Neural cell (in vitro differentiated cells): Measurements from ENCODE around the gene SUN1. TPM values are rescaled to one million over a fixed set of nuclear protein-coding genes. Genes with fewer than 3 reads are reported as not detected.

Source experiments
- H2AFZ ChIP-seq: fragments of 200-600, 300-800 bp; sonication (generic), shearing (Covaris generic); 2 replicates; pipeline ENCODE4 v1.6.0; 2014; ENCODE audit warnings: low read depth, mild to moderate bottlenecking, antibody characterized with exemption, low read length, moderate library complexity
- H3F3A ChIP-seq: fragments of 200-600 bp; shearing (Covaris generic); 2 replicates; pipeline ENCODE4 v1.6.1; 2016; ENCODE audit warnings: mild to moderate bottlenecking, moderate library complexity, mixed read lengths, antibody characterized with exemption, low read length; ENCODE audit not compliant: insufficient read depth, poor library complexity, severe bottlenecking
- H3K27ac ChIP-seq: fragments of 200-600, 300-800 bp; sonication (generic), shearing (Covaris generic); 2 replicates; pipeline ENCODE4 v1.5.1; 2014; ENCODE audit warnings: mild to moderate bottlenecking, low read length, moderate library complexity
- H3K27me3 ChIP-seq: fragments of 300-800, 200-600 bp; sonication (generic), shearing (Covaris generic); 2 replicates; pipeline ENCODE4 v1.6.0; 2014; ENCODE audit warnings: mild to moderate bottlenecking, low read depth, low read length, moderate library complexity; ENCODE audit not compliant: insufficient read depth
- H3K36me3 ChIP-seq: fragments of 300-800, 200-600 bp; sonication (generic), shearing (Covaris generic); 2 replicates; pipeline ENCODE4 v1.5.1; 2014; ENCODE audit warnings: mild to moderate bottlenecking, antibody characterized with exemption, low read length, moderate library complexity; ENCODE audit not compliant: insufficient read depth
- H3K4me2 ChIP-seq: fragments of 300-800, 200-600 bp; sonication (generic), shearing (Covaris generic); 2 replicates; pipeline ENCODE4 v1.6.0; 2014; ENCODE audit warnings: mild to moderate bottlenecking, low read length
- H3K4me3 ChIP-seq: fragments of 300-800, 200-600 bp; sonication (generic), shearing (Covaris generic); 2 replicates; pipeline ENCODE4 v1.5.1; 2014; ENCODE audit warnings: mild to moderate bottlenecking, low read length, moderate library complexity
- H3K79me2 ChIP-seq: fragments of 200-600 bp; shearing (Covaris generic); replicated peaks from 2 replicates; pipeline ENCODE4 v1.6.0; 2014; ENCODE audit warnings: mild to moderate bottlenecking, low read length, moderate library complexity; ENCODE audit not compliant: insufficient read depth
- H3K9ac ChIP-seq: fragments of 300-800, 200-600 bp; sonication (generic), shearing (Covaris generic); 2 replicates; pipeline ENCODE4 v1.6.1; 2016; ENCODE audit warnings: mild to moderate bottlenecking, low read length, mixed read lengths
- H3K9me2 ChIP-seq: fragments of 200-600 bp; shearing (Covaris generic); 2 replicates; pipeline ENCODE4 v1.6.1; 2016; ENCODE audit warnings: mild to moderate bottlenecking, low read length, mixed read lengths; ENCODE audit not compliant: insufficient read depth
- H3K9me3 ChIP-seq: fragments of 200-600, 300-800 bp; sonication (generic), shearing (Covaris generic); 2 replicates; pipeline ENCODE4 v1.6.1; 2016; ENCODE audit warnings: mild to moderate bottlenecking, mixed run types, low read length, moderate library complexity, mixed read lengths
- H4K20me1 ChIP-seq: fragments of 200-600 bp; shearing (Covaris generic); 2 replicates; pipeline ENCODE4 v1.6.1; 2016; ENCODE audit warnings: mild to moderate bottlenecking, mixed run types; ENCODE audit not compliant: insufficient read depth
- CTCF ChIP-seq: fragments of 450-650 bp; IDR thresholded peaks from 2 replicates; pipeline ENCODE4 v1.5.1; 2014; ENCODE audit warnings: antibody characterized with exemption, mild to moderate bottlenecking, moderate library complexity; ENCODE audit not compliant: poor library complexity, severe bottlenecking
- EP300 ChIP-seq: fragments of 450-650 bp; conservative IDR thresholded peaks from 2 replicates; pipeline ENCODE4 v1.6.1; 2014; ENCODE audit warnings: antibody characterized with exemption, mild to moderate bottlenecking, moderate library complexity; ENCODE audit not compliant: poor library complexity, severe bottlenecking
- EZH2 ChIP-seq: fragments of 200-600, 300-800 bp; shearing (Covaris generic), sonication (generic); IDR thresholded peaks from 2 replicates; pipeline ENCODE4 v1.6.1; 2014; ENCODE audit warnings: antibody characterized with exemption, low read length, borderline replicate concordance, mild to moderate bottlenecking; ENCODE audit not compliant: insufficient read depth, poor library complexity, severe bottlenecking
- MXI1 ChIP-seq: fragments of 450-650 bp; conservative IDR thresholded peaks from 2 replicates; pipeline ENCODE4 v1.6.1; 2014; ENCODE audit warnings: antibody characterized with exemption, mild to moderate bottlenecking; ENCODE audit not compliant: poor library complexity, severe bottlenecking
- POLR2AphosphoS5 ChIP-seq: IDR thresholded peaks from 2 replicates; pipeline ENCODE4 v1.6.1; 2012
- RAD21 ChIP-seq: fragments of 450-650 bp; conservative IDR thresholded peaks from 2 replicates; pipeline ENCODE4 v1.6.1; 2014; ENCODE audit warnings: antibody characterized with exemption, mild to moderate bottlenecking, moderate library complexity
- REST ChIP-seq: IDR thresholded peaks from 2 replicates; pipeline ENCODE4 v1.6.1; 2012; ENCODE audit warnings: borderline replicate concordance
- SMC3 ChIP-seq: fragments of 450-650 bp; conservative IDR thresholded peaks from 2 replicates; pipeline ENCODE4 v1.6.1; 2014; ENCODE audit warnings: antibody characterized with exemption, mild to moderate bottlenecking, moderate library complexity; ENCODE audit not compliant: poor library complexity
- TAF1 ChIP-seq: IDR thresholded peaks from 2 replicates; pipeline ENCODE4 v1.6.1; 2012; ENCODE audit warnings: low read depth
- polyA plus RNA-seq: library from polyadenylated mRNA; depleted of rRNA; stranded (reverse); fragments of >200 nt; gene quantifications from 2 replicates; pipeline ENCODE4 v1.2.3, GENCODE V29; 2014

The SUN1 gene
- polyA plus RNA-seq, 1 donor from 2014 or later = 309 TPM

GRCh38 chr7:791519-791918 is 40.8 kb upstream of the SUN1 start:
- no peak overlapping the region for H3K9ac ChIP-seq
- H4K20me1 ChIP-seq = no peaks in the 10 kb centered on the region
- H3F3A ChIP-seq = no peaks in the 10 kb centered on the region
- no peaks in the 10 kb centered on the region for H3K9me3 ChIP-seq
- H2AFZ ChIP-seq = no peak overlapping the region
- H3K27ac ChIP-seq = no peak overlapping the region
- no peak overlapping the region for H3K4me3 ChIP-seq
- H3K4me2 ChIP-seq = no peak overlapping the region
- TF ChIP-seq CTCF (no peak), RAD21 (no peak), POLR2AphosphoS5 (no peak), EZH2 (no peak), EP300 (no peak), REST (no peak), MXI1 (no peak), SMC3 (no peak), TAF1 (no peak)
- H3K36me3 ChIP-seq = no peaks in the 10 kb centered on the region
- no peaks in the 10 kb centered on the region for H3K27me3 ChIP-seq
- H3K9me2 ChIP-seq = no peaks in the 10 kb centered on the region
- no peaks in the 10 kb centered on the region for H3K79me2 ChIP-seq

- Histone ChIP-seq H3K36me3 (no peaks in the 10 kb centered on the region), H3K27ac (no peak overlapping the region)
Measured at GRCh38 chr7:794207-794606, 38.1 kb upstream of the SUN1 start.

More at GRCh38 chr7:794207-794606, 38.1 kb upstream of the SUN1 start:
- no peak overlapping the region for H3K4me2 ChIP-seq
- no peaks in the 10 kb centered on the region for H3K27me3 ChIP-seq
- no peaks in the 10 kb centered on the region for H3K9me2 ChIP-seq
- TF ChIP-seq RAD21 = no peak
- TF ChIP-seq CTCF = no peak
- no peak for TF ChIP-seq REST
- TF ChIP-seq EP300 = no peak
- no peak overlapping the region for H3K4me3 ChIP-seq
- no peaks in the 10 kb centered on the region for H3K79me2 ChIP-seq
- H3F3A ChIP-seq = no peaks in the 10 kb centered on the region
- no peaks in the 10 kb centered on the region for H4K20me1 ChIP-seq
- no peak overlapping the region for H2AFZ ChIP-seq
- no peaks in the 10 kb centered on the region for H3K9me3 ChIP-seq
- no peak overlapping the region for H3K9ac ChIP-seq
